ENCODE data around the gene FIG4. TPM values are rescaled to one million over a fixed set of nuclear protein-coding genes. Genes with fewer than 3 reads are reported as not detected.
"Not testable (repeated sequence)": the region's sequence is repeated elsewhere in the genome, so short reads cannot be mapped to it uniquely, and the experiment has no call there.

Gene FIG4
- total RNA-seq, 4 donors from 2014 or later: 9.4 to 18.1 (median 13.2) TPM

DNA sequence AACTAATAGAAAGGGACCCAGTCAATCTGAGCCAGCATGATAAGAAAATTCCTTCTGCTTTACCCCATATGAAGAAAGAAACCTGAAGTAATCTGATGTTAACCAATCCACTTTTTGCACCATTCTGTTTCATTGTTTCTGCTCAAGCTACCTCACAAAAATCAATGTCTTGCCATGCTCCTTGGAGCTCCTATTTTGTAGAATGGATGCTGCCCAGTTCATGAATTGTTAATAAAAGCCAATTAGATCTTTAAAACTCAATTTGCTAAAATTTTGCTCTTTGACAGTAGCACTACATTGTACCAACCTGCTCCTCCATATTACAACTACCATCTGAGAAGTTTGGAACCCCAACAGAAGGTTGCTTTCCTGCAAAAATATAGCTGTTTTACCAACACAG is 170.8 kb downstream of the FIG4 start:
- DNase-seq (ENCODE audit: low spot score) (no peak), ATAC-seq (ENCODE audit: low FRiP score) (no peak)
- TF ChIP-seq, protein P1, sequence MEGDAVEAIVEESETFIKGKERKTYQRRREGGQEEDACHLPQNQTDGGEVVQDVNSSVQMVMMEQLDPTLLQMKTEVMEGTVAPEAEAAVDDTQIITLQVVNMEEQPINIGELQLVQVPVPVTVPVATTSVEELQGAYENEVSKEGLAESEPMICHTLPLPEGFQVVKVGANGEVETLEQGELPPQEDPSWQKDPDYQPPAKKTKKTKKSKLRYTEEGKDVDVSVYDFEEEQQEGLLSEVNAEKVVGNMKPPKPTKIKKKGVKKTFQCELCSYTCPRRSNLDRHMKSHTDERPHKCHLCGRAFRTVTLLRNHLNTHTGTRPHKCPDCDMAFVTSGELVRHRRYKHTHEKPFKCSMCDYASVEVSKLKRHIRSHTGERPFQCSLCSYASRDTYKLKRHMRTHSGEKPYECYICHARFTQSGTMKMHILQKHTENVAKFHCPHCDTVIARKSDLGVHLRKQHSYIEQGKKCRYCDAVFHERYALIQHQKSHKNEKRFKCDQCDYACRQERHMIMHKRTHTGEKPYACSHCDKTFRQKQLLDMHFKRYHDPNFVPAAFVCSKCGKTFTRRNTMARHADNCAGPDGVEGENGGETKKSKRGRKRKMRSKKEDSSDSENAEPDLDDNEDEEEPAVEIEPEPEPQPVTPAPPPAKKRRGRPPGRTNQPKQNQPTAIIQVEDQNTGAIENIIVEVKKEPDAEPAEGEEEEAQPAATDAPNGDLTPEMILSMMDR (IDR thresholded peaks at IDR 0.05): no peak

- DNase-seq (ENCODE audit: low spot score) (no peak), ATAC-seq (ENCODE audit: low FRiP score) (no peak)
- TF ChIP-seq, protein P1 (IDR thresholded peaks at IDR 0.05): no peak
These were observed 173.0 kb downstream of the FIG4 start for GRCh38 chr6:109864050-109864449.

GRCh38 chr6:109865968-109866367 is 174.9 kb downstream of the FIG4 start:
- DNase-seq (ENCODE audit: low spot score) (no peak), ATAC-seq (ENCODE audit: low FRiP score) (no peak)
- TF ChIP-seq, protein P1 (IDR thresholded peaks at IDR 0.05): no peak

DNA sequence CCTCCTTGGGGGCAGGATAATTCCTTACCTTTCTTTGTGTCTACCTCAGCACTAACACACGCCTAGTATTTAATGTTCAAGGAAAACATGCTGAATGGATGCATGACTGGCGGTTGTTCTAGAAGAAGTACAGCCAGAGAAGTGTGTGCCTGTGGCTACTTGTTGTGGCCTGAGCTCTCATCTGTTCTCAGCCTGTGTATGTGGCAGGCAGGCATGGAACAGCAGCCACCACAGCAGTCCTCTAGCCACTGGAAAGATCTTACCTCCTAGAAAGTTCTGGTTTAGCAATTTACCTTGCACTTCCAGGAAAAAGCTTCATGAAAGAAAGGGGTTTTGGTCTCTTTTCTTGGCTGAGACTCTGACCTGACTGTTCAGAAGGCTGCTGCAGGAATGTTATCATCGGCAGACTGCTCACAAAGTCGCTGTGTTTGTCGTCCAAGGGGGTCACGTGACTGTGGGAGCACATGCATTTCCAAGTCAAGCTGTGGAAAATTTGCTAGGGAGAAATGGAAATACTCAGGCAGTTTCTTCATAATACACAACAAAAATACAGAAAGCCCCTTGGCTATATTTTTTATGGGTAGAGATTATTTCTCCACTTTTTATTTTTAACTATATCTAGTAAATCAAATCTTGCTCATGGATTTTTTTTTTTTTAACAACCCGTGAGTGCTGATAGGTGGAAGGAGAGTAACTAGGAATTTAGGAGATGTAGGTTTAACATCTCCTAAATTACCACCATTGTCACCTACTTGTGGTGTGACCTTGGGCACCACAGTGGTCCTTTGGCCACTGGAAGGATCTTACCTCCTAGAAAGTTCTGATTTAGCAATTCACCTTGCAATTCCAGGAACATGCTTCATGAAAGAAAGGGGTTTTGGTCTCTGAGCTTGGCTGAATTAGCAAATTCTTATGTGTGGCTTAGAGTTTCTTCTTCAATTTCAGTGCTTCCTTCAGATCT is 176.2 kb downstream of the FIG4 start:
- no peak for DNase-seq (ENCODE audit: low spot score)
- TF ChIP-seq, protein P1 (IDR thresholded peaks at IDR 0.05): no peak
- no peak for ATAC-seq (ENCODE audit: low FRiP score)

- DNase-seq (ENCODE audit: low spot score): no peak
- TF ChIP-seq, protein P1 (IDR thresholded peaks at IDR 0.05): no peak
These were observed 176.9 kb downstream of the FIG4 start for GRCh38 chr6:109867970-109868358.

DNA sequence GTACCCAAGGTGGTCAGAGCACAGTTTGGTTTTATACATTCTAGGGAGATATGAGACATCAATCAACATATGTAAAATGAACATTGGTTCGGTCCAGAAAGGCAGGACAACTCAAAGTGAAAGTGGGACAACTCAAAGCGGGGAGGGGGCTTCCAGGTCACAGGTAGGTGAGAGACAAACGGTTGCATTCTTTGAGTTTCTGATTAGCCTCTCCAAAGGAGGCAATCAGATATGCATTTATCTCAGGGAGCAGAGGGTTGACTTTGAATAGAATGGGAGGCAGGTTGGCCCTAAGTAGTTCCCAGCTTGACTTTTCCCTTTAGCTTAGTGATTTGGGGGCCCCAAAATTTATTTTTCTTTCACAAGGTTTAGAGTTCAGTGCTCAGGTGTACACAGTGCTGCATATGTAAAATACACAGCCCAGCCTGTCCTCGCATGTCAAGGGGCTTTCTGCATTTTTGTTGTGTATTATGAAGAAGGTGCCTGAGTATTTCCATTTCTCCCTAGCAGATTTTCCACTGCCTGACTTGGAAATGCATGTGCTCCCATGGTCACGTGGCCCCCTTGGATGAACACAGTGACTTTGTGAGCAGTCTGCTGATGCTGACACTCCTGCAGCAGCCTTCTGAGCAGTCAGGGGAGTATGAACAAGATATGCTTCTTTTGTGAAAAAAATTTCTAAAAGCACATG is 178.4 kb downstream of the FIG4 start:
- not testable (repeated sequence) for DNase-seq (ENCODE audit: low spot score); ATAC-seq (ENCODE audit: low FRiP score)

More at GRCh38 chr6:109867970-109868358, 176.9 kb downstream of the FIG4 start:
- ATAC-seq (ENCODE audit: low FRiP score): no peak

- TF ChIP-seq, protein P1 (IDR thresholded peaks at IDR 0.05): no peak
- ATAC-seq (ENCODE audit: low FRiP score) (no peak), DNase-seq (ENCODE audit: low spot score) (no peak)
These were observed 179.0 kb downstream of the FIG4 start for GRCh38 chr6:109870089-109870410.
